ENCODE measurements around the gene TCERG1L. TPM values are rescaled to one million over a fixed set of nuclear protein-coding genes. Genes with fewer than 3 reads are reported as not detected.

The TCERG1L gene
- total RNA-seq, 1 experiment from 2014 or later, result not detected

DNA sequence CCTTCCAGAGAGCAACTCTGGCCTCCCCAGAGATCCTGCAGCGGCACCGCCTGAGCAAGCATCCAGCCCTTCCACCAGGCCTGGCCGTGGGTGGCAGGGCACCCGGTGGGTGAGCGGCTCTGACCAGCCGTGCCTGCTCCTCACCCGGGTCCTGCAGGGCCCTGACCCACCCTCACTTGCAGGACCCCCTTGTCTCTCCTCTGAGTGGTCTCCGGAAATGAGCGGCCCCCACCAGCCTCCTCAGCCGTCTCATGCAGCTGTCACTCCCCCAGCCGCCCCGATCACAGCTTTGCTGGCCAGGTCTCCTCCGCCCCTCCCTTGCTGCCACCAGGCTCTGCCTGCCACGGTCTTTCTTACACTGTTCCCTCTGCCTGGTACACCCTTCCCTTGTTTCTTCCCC is 218.2 kb downstream of the TCERG1L start:
- Histone ChIP-seq H3K27ac (no peak overlapping the region), H3K27me3 (replicated peaks) (no peaks in the 10 kb centered on the region), H3K36me3 (no peaks in the 10 kb centered on the region), H3K9me3 (replicated peaks) (peaks cover 10% of the 10 kb centered on the region), H3K4me1 (replicated peaks) (no peaks in the 10 kb centered on the region), H3K4me3 (no peak overlapping the region)
- no peak for DNase-seq (ENCODE audit: low read depth in 1 of 2, low spot score in 2 of 2)

DNA sequence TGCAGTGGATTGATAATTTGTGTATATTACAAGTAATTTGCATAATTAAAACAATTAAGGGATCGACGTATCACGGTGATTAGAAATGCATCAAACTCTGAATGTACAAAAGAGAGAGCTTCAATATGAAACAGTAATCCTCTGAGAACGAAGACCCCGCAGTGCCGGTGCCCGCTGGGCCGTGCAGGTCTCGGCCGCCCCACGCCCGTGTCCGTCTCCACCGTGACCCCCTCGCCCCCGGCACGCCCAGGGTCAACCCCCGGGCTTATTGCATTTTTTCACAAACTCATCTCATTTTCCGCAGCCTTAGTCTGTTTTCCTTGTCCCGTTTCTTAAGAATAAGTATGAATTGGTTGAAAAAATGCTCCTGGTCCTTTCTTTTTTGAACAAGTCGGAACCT is 218.6 kb downstream of the TCERG1L start:
- Histone ChIP-seq H3K36me3 (no peaks in the 10 kb centered on the region), H3K4me3 (no peak overlapping the region), H3K27ac (no peak overlapping the region), H3K27me3 (replicated peaks) (no peaks in the 10 kb centered on the region), H3K9me3 (replicated peaks) (peaks cover 13% of the 10 kb centered on the region), H3K4me1 (replicated peaks) (no peaks in the 10 kb centered on the region)
- no peak for DNase-seq (ENCODE audit: low read depth in 1 of 2, low spot score in 2 of 2)

- Histone ChIP-seq H3K9me3 (replicated peaks) (peaks cover 13% of the 10 kb centered on the region), H3K27ac (no peak overlapping the region), H3K36me3 (no peaks in the 10 kb centered on the region), H3K4me1 (replicated peaks) (no peaks in the 10 kb centered on the region), H3K4me3 (no peak overlapping the region), H3K27me3 (replicated peaks) (no peaks in the 10 kb centered on the region)
- DNase-seq (ENCODE audit: low read depth in 1 of 2, low spot score in 2 of 2), result no peak
Measured at GRCh38 chr10:131092386-131092785, 219.1 kb downstream of the TCERG1L start.

DNA sequence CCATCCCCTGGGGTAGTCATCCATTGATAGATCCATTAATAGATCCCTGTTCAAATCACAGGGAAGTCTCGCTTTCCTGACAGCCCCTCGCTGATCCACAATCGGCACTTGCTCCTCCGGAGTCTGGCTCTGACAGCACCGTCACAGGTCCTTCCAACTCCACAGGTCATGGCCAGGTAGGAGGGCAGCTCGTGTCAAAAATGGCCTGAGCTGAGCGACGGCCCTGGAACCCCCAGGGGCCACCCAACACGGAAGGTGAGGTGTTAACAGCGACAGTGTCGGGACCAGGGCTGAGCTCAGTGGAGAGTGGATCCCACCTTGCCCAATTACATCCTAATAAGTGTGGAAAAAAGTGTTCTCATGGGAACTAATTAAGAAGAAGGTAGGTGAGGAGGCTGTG is 219.8 kb downstream of the TCERG1L start:
- H3K9me3 ChIP-seq (replicated peaks), result peaks cover 13% of the 10 kb centered on the region
- no peak overlapping the region for H3K4me3 ChIP-seq
- no peaks in the 10 kb centered on the region for H3K36me3 ChIP-seq
- H3K27ac ChIP-seq, result no peak overlapping the region
- no peaks in the 10 kb centered on the region for H3K27me3 ChIP-seq (replicated peaks)
- H3K4me1 ChIP-seq (replicated peaks), result no peaks in the 10 kb centered on the region
- no peak for DNase-seq (ENCODE audit: low read depth in 1 of 2, low spot score in 2 of 2)

- Histone ChIP-seq H3K36me3 (no peaks in the 10 kb centered on the region), H3K4me3 (no peak overlapping the region), H3K27me3 (replicated peaks) (no peaks in the 10 kb centered on the region), H3K27ac (no peak overlapping the region), H3K4me1 (replicated peaks) (no peaks in the 10 kb centered on the region), H3K9me3 (replicated peaks) (peaks cover 13% of the 10 kb centered on the region)
- DNase-seq (ENCODE audit: low read depth in 1 of 2, low spot score in 2 of 2), result no peak
Measured at GRCh38 chr10:131090761-131091661, 220.5 kb downstream of the TCERG1L start.

GRCh38 chr10:131089861-131090260 is 221.7 kb downstream of the TCERG1L start:
- H3K4me1 ChIP-seq (replicated peaks), result no peaks in the 10 kb centered on the region
- no peaks in the 10 kb centered on the region for H3K27me3 ChIP-seq (replicated peaks)
- no peak for DNase-seq (ENCODE audit: low read depth in 1 of 2, low spot score in 2 of 2)
- H3K36me3 ChIP-seq, result no peaks in the 10 kb centered on the region
- H3K27ac ChIP-seq, result no peak overlapping the region
- H3K4me3 ChIP-seq, result no peak overlapping the region
- peaks cover 13% of the 10 kb centered on the region for H3K9me3 ChIP-seq (replicated peaks)

- peaks cover 13% of the 10 kb centered on the region for H3K9me3 ChIP-seq (replicated peaks)
- DNase-seq (ENCODE audit: low read depth in 1 of 2, low spot score in 2 of 2), result no peak
- no peak overlapping the region for H3K27ac ChIP-seq
- no peaks in the 10 kb centered on the region for H3K4me1 ChIP-seq (replicated peaks)
- no peak overlapping the region for H3K4me3 ChIP-seq
- no peaks in the 10 kb centered on the region for H3K27me3 ChIP-seq (replicated peaks)
- no peaks in the 10 kb centered on the region for H3K36me3 ChIP-seq
Measured at GRCh38 chr10:131089150-131089549, 222.4 kb downstream of the TCERG1L start.

DNA sequence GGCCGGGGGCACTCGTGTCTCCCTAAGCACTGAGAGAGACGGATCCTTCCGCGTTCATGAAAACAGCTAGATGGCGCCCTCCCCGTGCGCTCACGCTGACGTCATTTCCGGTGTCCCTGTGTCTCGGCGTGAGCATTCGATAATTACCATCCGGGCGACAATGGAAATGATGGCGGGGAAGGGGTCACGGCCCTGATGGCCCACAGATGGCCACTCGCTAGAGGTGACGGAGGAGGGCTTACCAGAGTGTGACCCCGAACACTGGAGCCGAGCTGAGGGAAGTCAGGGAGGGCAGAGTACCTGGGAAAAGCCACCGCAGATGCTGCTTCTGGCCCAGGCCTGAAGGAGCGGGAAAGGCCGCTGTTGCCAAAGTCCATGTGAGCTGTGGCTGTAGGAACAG is 222.9 kb downstream of the TCERG1L start:
- peaks cover 13% of the 10 kb centered on the region for H3K9me3 ChIP-seq (replicated peaks)
- H3K4me3 ChIP-seq, result no peak overlapping the region
- no peaks in the 10 kb centered on the region for H3K4me1 ChIP-seq (replicated peaks)
- no peak overlapping the region for H3K27ac ChIP-seq
- no peaks in the 10 kb centered on the region for H3K27me3 ChIP-seq (replicated peaks)
- H3K36me3 ChIP-seq, result no peaks in the 10 kb centered on the region
- no peak for DNase-seq (ENCODE audit: low read depth in 1 of 2, low spot score in 2 of 2)

- H3K9me3 ChIP-seq (replicated peaks), result peaks cover 13% of the 10 kb centered on the region
- H3K4me3 ChIP-seq, result no peak overlapping the region
- no peaks in the 10 kb centered on the region for H3K36me3 ChIP-seq
- H3K27me3 ChIP-seq (replicated peaks), result no peaks in the 10 kb centered on the region
- H3K27ac ChIP-seq, result no peak overlapping the region
- no peaks in the 10 kb centered on the region for H3K4me1 ChIP-seq (replicated peaks)
- no peak for DNase-seq (ENCODE audit: low read depth in 1 of 2, low spot score in 2 of 2)
Measured at GRCh38 chr10:131087464-131088215, 223.9 kb downstream of the TCERG1L start.

- Histone ChIP-seq H3K9me3 (replicated peaks) (peaks cover 11% of the 10 kb centered on the region), H3K4me3 (no peak overlapping the region), H3K4me1 (replicated peaks) (no peaks in the 10 kb centered on the region), H3K27me3 (replicated peaks) (no peaks in the 10 kb centered on the region), H3K27ac (no peak overlapping the region), H3K36me3 (no peaks in the 10 kb centered on the region)
- DNase-seq (ENCODE audit: low read depth in 1 of 2, low spot score in 2 of 2), result no peak
Measured at GRCh38 chr10:131086511-131086910, 225.0 kb downstream of the TCERG1L start.

- DNase-seq (ENCODE audit: low read depth in 1 of 2, low spot score in 2 of 2), result no peak
- Histone ChIP-seq H3K36me3 (no peaks in the 10 kb centered on the region), H3K27ac (no peak overlapping the region), H3K9me3 (replicated peaks) (peaks cover 11% of the 10 kb centered on the region), H3K4me3 (no peak overlapping the region), H3K27me3 (replicated peaks) (no peaks in the 10 kb centered on the region), H3K4me1 (replicated peaks) (no peaks in the 10 kb centered on the region)
Measured at GRCh38 chr10:131086094-131086493, 225.4 kb downstream of the TCERG1L start.

DNA sequence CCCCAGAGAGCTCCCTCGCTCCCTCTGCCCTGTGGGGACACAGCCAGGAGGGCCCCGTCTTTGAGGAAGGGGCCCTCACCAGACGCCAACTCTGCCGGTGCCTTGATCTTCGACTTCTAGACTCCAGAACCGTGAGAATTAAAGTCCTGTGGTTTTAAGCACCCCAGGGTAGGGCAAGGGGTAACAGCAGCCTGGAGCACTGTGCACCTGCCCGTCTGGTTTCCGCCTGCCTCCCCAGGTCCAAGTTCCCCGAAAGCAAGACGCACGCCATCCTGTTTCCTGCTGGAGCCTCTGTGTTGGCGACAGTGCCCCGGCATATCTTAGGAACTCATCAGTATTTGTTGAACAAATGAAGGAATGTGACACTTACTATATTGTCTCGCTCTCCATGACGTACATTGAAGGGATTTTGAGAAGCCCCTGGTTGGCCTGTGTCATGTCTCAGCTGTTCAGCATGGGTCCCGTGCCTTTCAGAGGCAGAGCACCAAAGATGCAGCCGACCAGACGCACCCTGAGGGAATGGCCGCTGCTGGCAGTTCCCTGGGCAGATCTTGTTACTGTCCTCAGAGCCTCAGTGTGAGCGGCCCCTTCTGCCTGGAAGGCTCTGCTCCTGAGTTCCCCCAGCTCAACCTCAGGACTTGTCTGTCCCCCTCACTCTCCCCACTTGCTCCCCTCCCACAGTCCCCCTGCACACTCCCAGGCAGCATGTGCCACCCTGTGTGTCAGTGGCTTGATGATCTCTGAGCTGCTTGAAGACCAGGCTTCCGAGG is 226.2 kb downstream of the TCERG1L start:
- H3K27me3 ChIP-seq (replicated peaks), result no peaks in the 10 kb centered on the region
- no peak overlapping the region for H3K4me3 ChIP-seq
- H3K27ac ChIP-seq, result no peak overlapping the region
- no peak for DNase-seq (ENCODE audit: low read depth in 1 of 2, low spot score in 2 of 2)
- no peaks in the 10 kb centered on the region for H3K36me3 ChIP-seq
- H3K4me1 ChIP-seq (replicated peaks), result no peaks in the 10 kb centered on the region
- peaks cover 11% of the 10 kb centered on the region for H3K9me3 ChIP-seq (replicated peaks)

- Histone ChIP-seq H3K27ac (no peak overlapping the region), H3K4me1 (replicated peaks) (no peaks in the 10 kb centered on the region), H3K27me3 (replicated peaks) (no peaks in the 10 kb centered on the region), H3K4me3 (no peak overlapping the region), H3K36me3 (no peaks in the 10 kb centered on the region), H3K9me3 (replicated peaks) (peaks cover 11% of the 10 kb centered on the region)
- no peak for DNase-seq (ENCODE audit: low read depth in 1 of 2, low spot score in 2 of 2)
Measured at GRCh38 chr10:131084791-131085090, 226.8 kb downstream of the TCERG1L start.
